Small intestine (tissue), 7 donors: ENCODE data around the gene BBIP1. TPM values are rescaled to one million over a fixed set of nuclear protein-coding genes. Genes with fewer than 3 reads are reported as not detected.
A peak's percentile ranks its signal among the peaks of the same experiment; 100 is the strongest.
"Not testable (repeated sequence)": the region's sequence is repeated elsewhere in the genome, so short reads cannot be mapped to it uniquely, and the experiment has no call there.

Experiments used
- DNase-seq, 2 donors: peaks; one replicate each; pipeline versions ENCODE4 v3.0.0 to v3.0.0-alpha.2; 2013
- FAIRE-seq: peaks from 2 replicates; lab custom pipeline; 2012; peaks lifted over from hg19 to GRCh38; lab: Jason Lieb, UNC
- H3K27ac ChIP-seq, 3 donors: one replicate each; pipeline ENCODE4 v1.5.1; 2013; ENCODE audit warnings: low read length in 2 of 3, mild to moderate bottlenecking in 2 of 3, control low read depth in 1 of 3, inconsistent platforms in 1 of 3, low read depth in 1 of 3, moderate library complexity in 1 of 3
- H3K27me3 ChIP-seq, 3 donors: one replicate each; pipeline ENCODE4 v1.6.1; 2013; ENCODE audit warnings: low read length in 3 of 3, inconsistent platforms in 1 of 3; ENCODE audit not compliant: control insufficient read depth in 3 of 3, insufficient read depth in 3 of 3
- H3K36me3 ChIP-seq, 3 donors: one replicate each; pipeline ENCODE4 v1.6.1; 2013; ENCODE audit warnings: low read length in 3 of 3, inconsistent platforms in 1 of 3, low read depth in 1 of 3, mild to moderate bottlenecking in 1 of 3, moderate library complexity in 1 of 3; ENCODE audit not compliant: control insufficient read depth in 3 of 3, insufficient read depth in 2 of 3
- H3K4me1 ChIP-seq, 3 donors: one replicate each; pipeline ENCODE4 v1.6.1; 2013; ENCODE audit warnings: low read length in 2 of 3, inconsistent platforms in 1 of 3, low read depth in 1 of 3, mild to moderate bottlenecking in 1 of 3, moderate library complexity in 1 of 3; ENCODE audit not compliant: control insufficient read depth in 3 of 3, insufficient read depth in 2 of 3
- H3K4me3 ChIP-seq, 3 donors: one replicate each; pipeline ENCODE4 v1.5.1; 2013; ENCODE audit warnings: low read length in 3 of 3, control low read depth in 1 of 3, inconsistent platforms in 1 of 3, low read depth in 1 of 3, mild to moderate bottlenecking in 1 of 3, moderate library complexity in 1 of 3
- H3K9me3 ChIP-seq, 2 donors: one replicate each; pipeline ENCODE4 v1.6.1; 2013; ENCODE audit warnings: low read depth in 1 of 2, low read length in 1 of 2; ENCODE audit not compliant: control insufficient read depth in 2 of 2, insufficient read depth in 1 of 2
- WGBS, 3 donors: extraction: QIAGEN DNeasy Blood & Tissue Kit; methylation state at CpG; one replicate each; pipeline ENCODE4 v1.1.7; 2013; 5-methylcytosine and 5-hydroxymethylcytosine counted together
- polyA plus RNA-seq, 4 donors: library from polyadenylated mRNA; stranded (reverse) in 3 of 4; unstranded in 1 of 4; fragments of 200-250 nt in 3 of 4; fragments of 120-200 nt in 1 of 4; gene quantifications; one replicate each; pipeline versions ENCODE4 v1.2.1 to v1.2.3, GENCODE V29; 2013
- donor health status: healthy with polysubstance abuse.
- donor health status: control.
- donor health status: control.
- donor health status: Bipolar disorder and iron deficiency.
- donor health status: healthy.

The BBIP1 gene
- polyA plus RNA-seq, 4 donors: 10.7 to 21.1 (median 17.5) TPM

DNA sequence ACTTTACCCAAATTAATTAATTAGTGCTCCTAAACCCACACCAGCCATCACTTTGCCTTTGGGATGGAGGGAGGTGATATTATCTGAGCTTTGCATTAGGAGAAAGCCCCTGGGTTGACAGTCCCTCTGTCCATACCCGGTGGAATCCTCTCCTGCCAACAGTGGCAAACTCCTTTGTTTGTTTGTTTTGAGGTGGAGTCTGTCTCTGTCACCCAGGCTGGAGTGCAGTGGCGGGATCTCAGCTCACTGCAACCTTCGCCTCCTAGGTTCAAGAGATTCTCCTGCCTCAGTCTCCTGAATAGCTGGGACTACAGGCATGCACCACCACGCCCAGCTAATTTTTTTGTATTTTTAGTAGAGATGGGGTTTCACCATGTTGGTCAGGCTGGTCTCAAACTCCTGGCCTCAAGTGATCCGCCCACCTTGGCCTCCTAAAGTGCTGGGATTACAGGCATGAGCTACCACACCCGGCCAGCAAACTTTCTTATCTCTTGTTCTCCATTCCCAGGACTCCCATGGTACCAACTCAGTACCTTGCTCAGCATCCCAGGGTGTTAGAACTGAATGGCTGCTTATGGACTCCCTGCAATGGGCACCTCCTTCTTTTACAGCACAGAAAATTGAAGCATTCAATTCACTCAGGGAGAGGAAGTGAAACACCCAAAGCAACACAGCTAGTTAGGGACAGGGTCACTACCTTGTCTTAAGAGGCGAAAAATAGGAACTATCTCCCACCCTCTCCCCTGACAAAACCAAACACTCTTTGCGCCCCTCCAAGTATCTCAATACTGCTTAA lies 51.8 kb downstream of the BBIP1 start:
- not testable (repeated sequence) for DNase-seq, FAIRE-seq, H3K9me3 ChIP-seq, H3K36me3 ChIP-seq, H3K27me3 ChIP-seq, H3K4me3 ChIP-seq
- 71 to 76% (median 73%) methylated on average over 8 of the region's 8 CpGs for WGBS, 3 donors
- peak overlapping the region; percentile 1 to 73 (median 67) for H3K27ac ChIP-seq
- peaks cover 2 to 37% (median 30%) of the 10 kb centered on the region in 3 donors for H3K4me1 ChIP-seq

DNA sequence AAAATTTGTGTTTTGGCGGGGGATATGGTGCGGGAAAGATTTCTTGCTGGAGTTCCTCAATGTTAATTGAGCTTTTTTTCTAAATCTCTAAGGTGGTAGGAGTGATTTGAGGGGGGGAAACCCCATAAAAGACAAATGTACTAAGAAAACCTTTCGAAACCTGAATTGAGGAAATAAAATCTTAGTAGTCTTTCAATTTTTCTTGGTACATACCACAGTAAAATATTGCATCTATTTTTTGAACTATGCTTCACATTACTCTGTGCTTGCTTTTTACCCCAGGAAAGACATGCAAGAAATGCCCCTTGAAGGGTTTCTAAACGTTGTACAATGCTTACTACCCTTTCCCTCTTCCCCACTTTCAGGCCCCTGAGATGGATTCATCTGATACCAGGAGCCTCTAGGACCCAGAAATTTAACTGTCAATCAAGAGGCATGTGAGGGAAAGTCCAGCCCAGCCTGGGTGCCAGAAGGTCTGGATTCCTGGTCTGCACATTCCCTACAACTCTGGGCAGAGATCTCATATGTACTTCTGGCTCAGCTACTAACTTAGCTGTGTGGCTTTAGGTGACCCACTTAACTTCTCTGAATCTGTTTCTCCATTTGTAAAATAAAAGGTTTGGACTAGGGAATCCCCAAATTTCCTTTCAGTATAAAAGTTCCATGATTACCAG lies 53.0 kb downstream of the BBIP1 start:
- Histone ChIP-seq H3K4me1 (peaks cover 2 to 36% (median 33%) of the 10 kb centered on the region in 3 donors), H3K27ac (peak overlapping the region; percentile 77 to 99 (median 90)), H3K36me3 (peaks cover 0 to 4% (median 0%) of the 10 kb centered on the region in 3 donors), H3K27me3 (no peaks in the 10 kb centered on the region), H3K9me3 (no peaks in the 10 kb centered on the region), H3K4me3 (no peak overlapping the region)
- FAIRE-seq: no peak
- DNase-seq: no peak
- 31 to 45% (median 33%) methylated on average over 4 of the region's 4 CpGs for WGBS, 3 donors

GRCh38 chr10:110865186-110865808 lies 53.7 kb downstream of the BBIP1 start:
- FAIRE-seq (no peak), DNase-seq (peak; percentile 64 to 84)
- Histone ChIP-seq H3K4me1 (peaks cover 8 to 38% (median 37%) of the 10 kb centered on the region in 3 donors), H3K36me3 (peaks cover 0 to 3% (median 0%) of the 10 kb centered on the region in 3 donors), H3K27me3 (no peaks in the 10 kb centered on the region), H3K27ac (peak overlapping the region; percentile 77 to 99 (median 90)), H3K9me3 (no peaks in the 10 kb centered on the region), H3K4me3 (no peak overlapping the region)
- 9 to 22% (median 19%) methylated on average over 6 of the region's 6 CpGs for WGBS, 3 donors

DNA sequence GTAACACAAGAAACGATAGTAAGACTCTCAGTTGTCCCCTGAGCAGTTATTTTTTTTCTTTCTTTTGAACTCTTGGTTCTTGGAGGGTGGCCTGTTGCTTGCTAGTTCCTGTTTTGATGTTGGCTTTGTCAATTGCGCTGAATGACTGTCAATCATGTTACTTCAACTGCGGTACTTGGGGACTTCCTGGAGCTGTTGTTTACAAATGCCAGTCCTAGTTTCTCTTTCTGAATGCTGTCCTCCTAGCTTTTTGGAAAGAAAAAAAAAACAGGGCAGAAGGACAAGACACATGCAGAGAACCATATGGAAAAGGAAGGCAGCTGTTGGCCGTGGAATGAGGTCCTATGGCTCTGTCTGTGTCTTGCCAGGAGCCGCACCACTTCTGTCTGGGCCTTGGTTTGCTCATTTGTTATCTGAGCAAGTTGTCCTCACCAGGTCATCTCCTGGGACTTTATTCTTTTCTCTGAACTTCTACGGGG lies 54.3 kb downstream of the BBIP1 start:
- DNase-seq: peak; percentile 49 to 87
- Histone ChIP-seq H3K27me3 (no peaks in the 10 kb centered on the region), H3K9me3 (no peaks in the 10 kb centered on the region), H3K36me3 (no peaks in the 10 kb centered on the region), H3K27ac (peak overlapping the region; percentile 77 to 99 (median 90)), H3K4me1 (peaks cover 14 to 44% (median 40%) of the 10 kb centered on the region in 3 donors), H3K4me3 (no peak overlapping the region)
- peak; percentile 15 for FAIRE-seq
- WGBS, 3 donors: 15 to 24% (median 23%) methylated on average over 6 of the region's 6 CpGs

DNA sequence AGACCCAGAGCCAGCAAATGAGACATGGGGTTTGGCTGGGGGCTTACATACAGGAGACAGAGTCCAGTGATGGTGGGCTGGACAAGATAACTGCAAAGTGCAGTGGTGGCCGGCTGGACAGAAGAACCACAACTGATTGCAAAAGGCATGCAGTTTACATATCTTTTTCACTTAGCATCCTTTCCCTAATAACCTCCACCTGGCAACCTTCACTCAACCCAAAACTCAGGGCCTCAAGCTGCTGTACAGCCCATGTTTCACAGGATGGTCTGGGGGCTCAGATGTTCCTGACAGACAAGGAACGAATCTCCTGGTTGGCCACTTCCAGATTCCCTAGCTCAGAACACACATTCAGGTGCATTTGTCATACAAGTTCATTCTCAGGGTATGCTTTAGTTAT lies 55.0 kb downstream of the BBIP1 start:
- H3K36me3 ChIP-seq: no peaks in the 10 kb centered on the region
- FAIRE-seq: no peak
- H3K27me3 ChIP-seq: no peaks in the 10 kb centered on the region
- H3K27ac ChIP-seq: peak overlapping the region in 2 of 3 donors; percentile 90 to 99
- H3K4me1 ChIP-seq: peaks cover 21 to 52% (median 46%) of the 10 kb centered on the region in 3 donors
- no peaks in the 10 kb centered on the region for H3K9me3 ChIP-seq
- WGBS, 3 donors: 84 to 93% (median 92%) methylated on average over 2 of the region's 2 CpGs
- no peak for DNase-seq
- no peak overlapping the region for H3K4me3 ChIP-seq

DNA sequence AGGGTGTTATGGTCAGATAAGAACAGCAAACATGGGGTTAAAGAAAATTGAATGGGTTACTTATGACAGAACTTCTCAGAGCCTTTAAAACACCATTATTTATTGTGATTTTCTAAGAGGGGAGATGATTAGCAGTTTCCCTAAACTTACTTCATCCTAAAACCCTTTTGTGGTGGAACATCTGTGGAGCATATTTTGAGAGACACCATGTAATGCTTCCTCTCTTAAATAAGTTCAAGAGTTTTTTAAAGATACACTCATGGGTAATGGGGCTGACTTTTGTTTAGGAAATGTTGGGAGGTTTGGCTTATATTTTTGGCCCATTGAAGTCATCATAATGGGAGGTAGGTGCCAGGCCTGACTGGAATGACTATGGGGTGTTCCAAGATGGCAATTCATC lies 55.6 kb downstream of the BBIP1 start:
- H3K27ac ChIP-seq: peak overlapping the region in 1 of 3 donors; percentile 99
- FAIRE-seq (no peak), DNase-seq (no peak)
- H3K27me3 ChIP-seq: no peaks in the 10 kb centered on the region
- H3K36me3 ChIP-seq: no peaks in the 10 kb centered on the region
- peaks cover 21 to 58% (median 46%) of the 10 kb centered on the region in 3 donors for H3K4me1 ChIP-seq
- no peak overlapping the region for H3K4me3 ChIP-seq
- no peaks in the 10 kb centered on the region for H3K9me3 ChIP-seq

GRCh38 chr10:110862961-110863360 lies 56.0 kb downstream of the BBIP1 start:
- 79 to 88% (median 81%) methylated on average over 6 of the region's 6 CpGs for WGBS, 3 donors
- no peaks in the 10 kb centered on the region for H3K9me3 ChIP-seq
- H3K4me1 ChIP-seq: peaks cover 24 to 62% (median 43%) of the 10 kb centered on the region in 3 donors

More at GRCh38 chr10:110862961-110863360, 56.0 kb downstream of the BBIP1 start:
- no peaks in the 10 kb centered on the region for H3K27me3 ChIP-seq
- H3K36me3 ChIP-seq: no peaks in the 10 kb centered on the region
- DNase-seq (no peak), FAIRE-seq (no peak)
- H3K4me3 ChIP-seq: no peak overlapping the region
- peak overlapping the region in 1 of 3 donors; percentile 1 for H3K27ac ChIP-seq
